ENCODE measurements around the gene UGT1A8.
A peak's percentile ranks its signal among the peaks of the same experiment; 100 is the strongest.

Gene UGT1A8

GRCh38 chr2:233674314-233674713, 56.9 kb downstream of the UGT1A8 start:
- DNase-seq (ENCODE audit: low read depth in 2 of 2) = no peak
- H3K4me3 ChIP-seq (replicated peaks in 1 of 2; ENCODE audit: low read depth in 2 of 2, low read length in 2 of 2) = no peak overlapping the region
- TF ChIP-seq CTCF (IDR thresholded peaks at IDR 0.05; ENCODE audit: low read depth, low read length) = no peak

- no peak overlapping the region for H3K4me3 ChIP-seq (replicated peaks in 1 of 2; ENCODE audit: low read depth in 2 of 2, low read length in 2 of 2)
- no peak for TF ChIP-seq CTCF (IDR thresholded peaks at IDR 0.05; ENCODE audit: low read depth, low read length)
- no peak for DNase-seq (ENCODE audit: low read depth in 2 of 2)
These were observed 57.6 kb downstream of the UGT1A8 start for GRCh38 chr2:233674995-233675394.

GRCh38 chr2:233676046-233676445, 58.6 kb downstream of the UGT1A8 start:
- no peak overlapping the region for H3K4me3 ChIP-seq (replicated peaks in 1 of 2; ENCODE audit: low read depth in 2 of 2, low read length in 2 of 2)
- TF ChIP-seq CTCF (IDR thresholded peaks at IDR 0.05; ENCODE audit: low read depth, low read length) = no peak
- peak in 1 of 2 donors; percentile 8 for DNase-seq (ENCODE audit: low read depth in 2 of 2)

- H3K4me3 ChIP-seq (replicated peaks in 1 of 2; ENCODE audit: low read depth in 2 of 2, low read length in 2 of 2) = no peak overlapping the region
- no peak for TF ChIP-seq CTCF (IDR thresholded peaks at IDR 0.05; ENCODE audit: low read depth, low read length)
- DNase-seq (ENCODE audit: low read depth in 2 of 2) = peak in 1 of 2 donors; percentile 12
These were observed 61.8 kb downstream of the UGT1A8 start for GRCh38 chr2:233679196-233679595.

- no peak for TF ChIP-seq CTCF (IDR thresholded peaks at IDR 0.05; ENCODE audit: low read depth, low read length)
- DNase-seq (ENCODE audit: low read depth in 2 of 2) = no peak
These were observed 63.1 kb downstream of the UGT1A8 start for GRCh38 chr2:233680361-233681045.

GRCh38 chr2:233681521-233682099, 64.2 kb downstream of the UGT1A8 start, which contains the start of gene UGT1A7:
Gene UGT1A7 (plus strand): TSS chr2:233681901. CDS start chr2:233681938, 37 bp downstream.
- DNase-seq (ENCODE audit: low read depth in 2 of 2) = no peak
- TF ChIP-seq CTCF (IDR thresholded peaks at IDR 0.05; ENCODE audit: low read depth, low read length) = no peak
- no peak within 1 kb of the TSS for H3K4me3 ChIP-seq (replicated peaks in 1 of 2; ENCODE audit: low read depth in 2 of 2, low read length in 2 of 2)

More at GRCh38 chr2:233680361-233681045, 63.1 kb downstream of the UGT1A8 start:
- H3K4me3 ChIP-seq (replicated peaks in 1 of 2; ENCODE audit: low read depth in 2 of 2, low read length in 2 of 2) = no peak overlapping the region

Data from cardiac fibroblast (primary cell).